MM.1S (cell line): ENCODE data around the gene RCE1.
A peak's percentile ranks its signal among the peaks of the same experiment; 100 is the strongest.

ENCODE experiments used
- DNase-seq: peaks from one replicate; pipeline ENCODE4 v3.0.0-alpha.2; 2015
- H2AFZ ChIP-seq: fragments of 300-600 bp; sonication (generic); 2 replicates; pipeline ENCODE4 v1.6.0; 2016; ENCODE audit warnings: antibody characterized with exemption, low read length
- H3F3A ChIP-seq: fragments of 300-600 bp; sonication (generic); 2 replicates; pipeline ENCODE4 v1.6.1; 2016; ENCODE audit warnings: mild to moderate bottlenecking, antibody characterized with exemption, low read length, moderate library complexity, mixed read lengths; ENCODE audit not compliant: insufficient read depth
- H3K27ac ChIP-seq: fragments of 300-600 bp; sonication (generic); 2 replicates; pipeline ENCODE4 v1.5.1; 2016; ENCODE audit warnings: mild to moderate bottlenecking, low read length
- H3K27me3 ChIP-seq: fragments of 300-600 bp; sonication (generic); replicated peaks from 2 replicates; pipeline ENCODE4 v1.6.0; 2016; ENCODE audit warnings: low read length; ENCODE audit not compliant: insufficient read depth
- H3K36me3 ChIP-seq: fragments of 300-600 bp; sonication (generic); replicated peaks from 2 replicates; pipeline ENCODE4 v1.6.1; 2016; ENCODE audit warnings: mild to moderate bottlenecking, low read length, mixed read lengths; ENCODE audit not compliant: insufficient read depth
- H3K4me1 ChIP-seq: fragments of 300-600 bp; sonication (generic); 2 replicates; pipeline ENCODE4 v1.6.1; 2016; ENCODE audit warnings: low read length, mixed read lengths
- H3K4me2 ChIP-seq: fragments of 300-600 bp; sonication (generic); 2 replicates; pipeline ENCODE4 v1.6.0; 2016; ENCODE audit warnings: low read depth, low read length
- H3K4me3 ChIP-seq: fragments of 300-600 bp; sonication (generic); 2 replicates; pipeline ENCODE4 v1.5.1; 2016; ENCODE audit warnings: low read length, mixed read lengths
- H3K79me2 ChIP-seq: fragments of 300-600 bp; sonication (generic); 2 replicates; pipeline ENCODE4 v1.6.1; 2016; ENCODE audit warnings: mixed run types, low read length, mixed read lengths
- H3K9ac ChIP-seq: fragments of 300-600 bp; sonication (generic); 2 replicates; pipeline ENCODE4 v1.6.1; 2016; ENCODE audit warnings: low read length, mixed read lengths
- H3K9me2 ChIP-seq: fragments of 300-600 bp; sonication (generic); replicated peaks from 2 replicates; pipeline ENCODE4 v1.6.1; 2016; ENCODE audit warnings: mild to moderate bottlenecking, low read length, mixed read lengths; ENCODE audit not compliant: insufficient read depth
- H3K9me3 ChIP-seq: fragments of 300-600 bp; sonication (generic); replicated peaks from 2 replicates; pipeline ENCODE4 v1.6.1; 2016; ENCODE audit warnings: mild to moderate bottlenecking, low read length, mixed read lengths; ENCODE audit not compliant: insufficient read depth
- H4K20me1 ChIP-seq: fragments of 300-600 bp; sonication (generic); 2 replicates; pipeline ENCODE4 v1.6.1; 2016; ENCODE audit warnings: mild to moderate bottlenecking, low read length, moderate library complexity, mixed read lengths; ENCODE audit not compliant: insufficient read depth
- EZH2 ChIP-seq: fragments of 300-600 bp; sonication (generic); optimal IDR thresholded peaks from 2 replicates; pipeline ENCODE3; 2017; ENCODE audit warnings: low read depth, mild to moderate bottlenecking, antibody characterized with exemption, low read length, mixed read lengths
- EZH2phosphoT487 ChIP-seq: fragments of 300-600 bp; sonication (generic); IDR thresholded peaks from 2 replicates; pipeline ENCODE4 v1.6.1; 2018; ENCODE audit warnings: antibody characterized with exemption, low read length
- TF ChIP-seq, protein P1 (sequence below): fragments of 300-600 bp; sonication (generic); IDR thresholded peaks from 2 replicates; pipeline ENCODE4 v1.5.1; 2016; ENCODE audit warnings: antibody characterized with exemption, low read length, mixed read lengths

The RCE1 gene

DNA sequence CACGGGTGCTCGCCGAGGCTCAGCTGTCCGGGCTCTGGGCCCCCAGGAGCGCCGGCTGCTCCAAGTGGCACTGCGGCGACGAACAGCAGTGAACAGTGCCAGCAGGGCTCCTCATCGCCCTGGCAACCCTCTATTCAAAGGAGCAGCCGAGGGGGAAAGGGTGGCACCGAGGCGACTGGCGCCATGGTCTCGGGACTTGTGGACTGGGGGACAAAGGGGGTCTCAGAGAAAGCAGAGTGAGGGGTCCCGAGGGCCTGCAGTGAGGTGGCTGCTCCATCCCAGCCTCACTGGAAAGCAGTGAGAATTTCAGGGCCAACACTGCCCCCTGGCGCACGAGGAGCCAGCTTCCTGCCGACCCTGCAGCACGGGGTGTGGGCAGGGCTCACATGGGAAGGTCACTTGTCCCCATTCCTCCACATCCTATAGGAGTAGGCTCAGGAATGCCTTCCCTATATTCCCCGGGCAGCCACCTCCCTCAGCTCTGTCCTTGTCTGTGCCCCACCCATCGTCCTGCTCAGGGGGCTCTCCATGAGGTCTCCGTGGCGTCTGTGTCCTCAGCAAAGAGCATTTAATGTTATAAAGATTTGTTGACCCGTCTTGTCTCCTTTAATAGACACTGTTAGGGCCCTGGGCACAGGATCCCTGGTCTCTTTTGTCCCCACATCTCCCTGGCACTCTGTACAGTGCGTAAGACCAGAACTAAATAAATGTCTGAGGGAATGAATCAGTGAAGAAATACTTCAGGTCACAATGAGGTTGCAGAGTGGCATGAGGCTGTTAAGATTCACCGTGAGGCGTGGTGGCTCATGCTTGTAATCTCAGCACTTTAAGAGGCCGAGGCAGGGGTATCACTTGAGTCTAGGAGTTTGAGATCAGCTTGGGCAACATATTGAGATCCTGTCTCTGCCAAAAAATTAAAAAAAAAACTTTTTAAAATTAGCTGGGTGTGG lies 40.0 kb downstream of the RCE1 start:
- Histone ChIP-seq H4K20me1 (no peaks in the 10 kb centered on the region), H2AFZ (no peak overlapping the region), H3K9me3 (no peaks in the 10 kb centered on the region), H3K4me3 (no peak overlapping the region), H3K4me1 (peaks cover 9% of the 10 kb centered on the region), H3F3A (peaks cover 3% of the 10 kb centered on the region; the same call in 1 of the 2 replicates), H3K9me2 (no peaks in the 10 kb centered on the region), H3K9ac (no peak overlapping the region), H3K4me2 (no peak overlapping the region; the same call in 1 of the 2 replicates), H3K27ac (no peak overlapping the region), H3K36me3 (no peaks in the 10 kb centered on the region), H3K27me3 (peaks cover 30% of the 10 kb centered on the region), H3K79me2 (no peaks in the 10 kb centered on the region)
- no peak for TF ChIP-seq EZH2phosphoT487
- TF ChIP-seq, protein P1, sequence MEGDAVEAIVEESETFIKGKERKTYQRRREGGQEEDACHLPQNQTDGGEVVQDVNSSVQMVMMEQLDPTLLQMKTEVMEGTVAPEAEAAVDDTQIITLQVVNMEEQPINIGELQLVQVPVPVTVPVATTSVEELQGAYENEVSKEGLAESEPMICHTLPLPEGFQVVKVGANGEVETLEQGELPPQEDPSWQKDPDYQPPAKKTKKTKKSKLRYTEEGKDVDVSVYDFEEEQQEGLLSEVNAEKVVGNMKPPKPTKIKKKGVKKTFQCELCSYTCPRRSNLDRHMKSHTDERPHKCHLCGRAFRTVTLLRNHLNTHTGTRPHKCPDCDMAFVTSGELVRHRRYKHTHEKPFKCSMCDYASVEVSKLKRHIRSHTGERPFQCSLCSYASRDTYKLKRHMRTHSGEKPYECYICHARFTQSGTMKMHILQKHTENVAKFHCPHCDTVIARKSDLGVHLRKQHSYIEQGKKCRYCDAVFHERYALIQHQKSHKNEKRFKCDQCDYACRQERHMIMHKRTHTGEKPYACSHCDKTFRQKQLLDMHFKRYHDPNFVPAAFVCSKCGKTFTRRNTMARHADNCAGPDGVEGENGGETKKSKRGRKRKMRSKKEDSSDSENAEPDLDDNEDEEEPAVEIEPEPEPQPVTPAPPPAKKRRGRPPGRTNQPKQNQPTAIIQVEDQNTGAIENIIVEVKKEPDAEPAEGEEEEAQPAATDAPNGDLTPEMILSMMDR = peak; percentile 74
- peak; percentile 61 for DNase-seq

DNA sequence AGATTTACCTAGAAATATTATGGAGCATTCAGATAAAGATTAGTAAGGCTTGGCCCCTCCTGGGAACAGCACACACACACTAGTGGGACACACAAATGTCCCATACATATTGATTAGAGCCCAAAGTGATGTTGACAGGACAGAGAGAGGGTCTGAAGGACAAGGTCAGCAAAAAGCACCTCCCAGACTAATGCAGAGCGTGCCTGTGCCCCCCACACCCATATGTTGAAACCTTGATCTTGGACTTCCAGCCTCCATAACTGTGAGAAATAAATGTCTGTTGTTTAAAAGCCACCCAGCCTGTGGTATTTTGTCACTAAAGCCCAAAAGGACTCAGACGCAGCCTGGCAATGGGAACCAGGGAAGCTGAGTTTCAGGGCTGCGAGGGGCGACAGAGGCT lies 41.2 kb downstream of the RCE1 start:
- Histone ChIP-seq H2AFZ (no peak overlapping the region), H3K9me2 (no peaks in the 10 kb centered on the region), H3K79me2 (no peaks in the 10 kb centered on the region), H3K9me3 (no peaks in the 10 kb centered on the region), H3F3A (peaks cover 3% of the 10 kb centered on the region; the same call in 1 of the 2 replicates), H3K9ac (no peak overlapping the region), H3K4me1 (peaks cover 9% of the 10 kb centered on the region), H3K4me3 (no peak overlapping the region), H3K27me3 (peaks cover 27% of the 10 kb centered on the region), H3K36me3 (no peaks in the 10 kb centered on the region), H3K27ac (no peak overlapping the region), H4K20me1 (no peaks in the 10 kb centered on the region), H3K4me2 (no peak overlapping the region)
- TF ChIP-seq, protein P1 = no peak
- TF ChIP-seq EZH2phosphoT487 = no peak
- no peak for TF ChIP-seq EZH2
- DNase-seq = no peak

DNA sequence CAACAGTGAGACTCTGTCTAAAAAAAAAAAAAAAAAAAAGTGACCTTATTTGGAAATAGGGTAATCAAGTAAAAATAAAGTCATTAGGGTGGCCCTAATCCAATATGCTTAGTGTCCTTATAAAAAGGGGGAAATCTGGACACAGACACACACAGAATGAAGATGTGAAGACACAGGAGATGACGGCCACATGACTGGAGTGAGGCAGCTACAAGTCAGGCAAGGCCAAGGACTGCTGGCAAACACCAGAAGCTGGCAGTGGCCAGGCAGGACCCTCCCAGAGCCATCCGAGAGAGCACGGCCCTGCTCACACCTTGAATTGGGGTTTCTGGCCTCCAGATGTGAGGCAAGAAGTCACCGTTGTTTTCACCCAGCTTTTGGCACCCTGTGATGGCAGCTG lies 42.2 kb downstream of the RCE1 start:
- no peak overlapping the region for H3K27ac ChIP-seq
- TF ChIP-seq EZH2 = no peak
- TF ChIP-seq, protein P1 = no peak
- TF ChIP-seq EZH2phosphoT487 = no peak
- no peaks in the 10 kb centered on the region for H3K9me3 ChIP-seq
- peaks cover 3% of the 10 kb centered on the region; the same call in 1 of the 2 replicates for H3F3A ChIP-seq
- H3K9me2 ChIP-seq = no peaks in the 10 kb centered on the region
- H3K79me2 ChIP-seq = no peaks in the 10 kb centered on the region
- no peak overlapping the region for H3K4me2 ChIP-seq
- H4K20me1 ChIP-seq = no peaks in the 10 kb centered on the region
- no peak overlapping the region for H2AFZ ChIP-seq
- H3K4me3 ChIP-seq = no peak overlapping the region
- H3K36me3 ChIP-seq = no peaks in the 10 kb centered on the region
- DNase-seq = no peak
- peaks cover 31% of the 10 kb centered on the region for H3K27me3 ChIP-seq
- no peak overlapping the region for H3K9ac ChIP-seq
- H3K4me1 ChIP-seq = peaks cover 7% of the 10 kb centered on the region
